HUES6 (cell line): Measurements from ENCODE around the gene MED10.
A peak's percentile ranks its signal among the peaks of the same experiment; 100 is the strongest.

Experiments used
- H3K27ac ChIP-seq: 2 replicates; pipeline ENCODE4 v1.7.0; 2013; ENCODE audit warnings: low read depth, mild to moderate bottlenecking, low read length, inconsistent platforms
- H3K27me3 ChIP-seq: 2 replicates; pipeline ENCODE4 v1.6.1; 2013; ENCODE audit warnings: low read length; ENCODE audit not compliant: control insufficient read depth, insufficient read depth
- H3K36me3 ChIP-seq: 2 replicates; pipeline ENCODE4 v1.6.1; 2013; ENCODE audit warnings: low read length; ENCODE audit not compliant: control insufficient read depth, insufficient read depth
- H3K4me1 ChIP-seq: 2 replicates; pipeline ENCODE4 v1.6.1; 2013; ENCODE audit warnings: low read length; ENCODE audit not compliant: control insufficient read depth, insufficient read depth
- H3K4me3 ChIP-seq: 2 replicates; pipeline ENCODE4 v1.5.1; 2013; ENCODE audit warnings: low read depth, low read length
- H3K9ac ChIP-seq: one replicate; pipeline ENCODE4 v1.6.1; 2013; ENCODE audit warnings: mild to moderate bottlenecking, low read length
- H3K9me3 ChIP-seq: 2 replicates; pipeline ENCODE4 v1.6.1; 2013; ENCODE audit warnings: low read depth, low read length; ENCODE audit not compliant: control insufficient read depth, insufficient read depth

Gene MED10, protein sequence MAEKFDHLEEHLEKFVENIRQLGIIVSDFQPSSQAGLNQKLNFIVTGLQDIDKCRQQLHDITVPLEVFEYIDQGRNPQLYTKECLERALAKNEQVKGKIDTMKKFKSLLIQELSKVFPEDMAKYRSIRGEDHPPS

DNA sequence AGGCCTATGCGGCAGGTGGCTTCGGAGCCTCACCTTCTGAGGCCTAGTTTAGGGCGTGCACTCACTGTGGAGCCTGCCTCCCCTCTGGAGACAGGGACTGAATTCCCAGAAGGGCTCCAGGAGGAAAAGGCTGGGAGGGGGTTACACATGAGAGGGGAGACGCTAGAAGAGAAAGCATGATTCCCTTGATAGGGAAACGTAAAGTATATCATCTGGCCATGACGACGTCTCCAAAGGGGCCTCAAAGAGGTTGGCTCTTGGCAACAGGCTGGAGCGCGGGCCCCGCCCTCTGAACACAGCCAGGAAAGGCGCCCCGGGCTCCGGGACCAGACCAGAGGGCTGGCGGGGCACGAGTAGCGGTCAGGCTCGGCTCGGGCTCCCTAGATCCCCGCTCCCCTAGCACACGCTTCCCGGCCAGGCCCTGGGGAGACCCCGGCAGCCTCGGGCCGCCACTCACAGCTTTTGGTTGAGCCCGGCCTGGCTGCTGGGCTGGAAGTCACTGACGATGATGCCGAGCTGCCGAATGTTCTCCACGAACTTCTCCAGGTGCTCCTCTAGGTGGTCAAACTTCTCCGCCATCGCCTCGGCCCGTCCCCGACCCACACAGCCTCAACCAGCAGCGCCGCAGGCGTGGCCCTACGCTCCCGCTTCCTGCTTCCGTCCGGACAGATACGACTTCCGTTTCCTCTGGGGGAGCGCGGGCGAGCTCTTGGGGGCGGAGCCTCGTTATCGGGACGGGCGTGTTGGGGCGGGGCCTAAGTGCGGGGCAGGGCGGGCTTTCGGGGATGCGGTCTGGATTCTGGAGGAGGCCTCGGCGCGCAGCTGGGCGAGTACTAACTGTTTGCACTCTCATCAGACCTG is at the start of gene MED10:
Gene MED10, minus strand, starts transcription at position 643 of the 861 bp plus-strand sequence. Its CDS starts 64 bp downstream, at position 579.
- Histone ChIP-seq H3K4me3 (peak within 1 kb of the TSS; percentile 93), H3K27ac (peak within 1 kb of the TSS; percentile 79; the same call in 1 of the 2 replicates), H3K4me1 (peaks cover 8% of the 10 kb centered on the region; the same call in 1 of the 2 replicates), H3K27me3 (no peaks in the 10 kb centered on the region), H3K36me3 (peaks cover 40% of the 10 kb centered on the region), H3K9ac (peak within 1 kb of the TSS; percentile 95), H3K9me3 (no peaks in the 10 kb centered on the region)

DNA sequence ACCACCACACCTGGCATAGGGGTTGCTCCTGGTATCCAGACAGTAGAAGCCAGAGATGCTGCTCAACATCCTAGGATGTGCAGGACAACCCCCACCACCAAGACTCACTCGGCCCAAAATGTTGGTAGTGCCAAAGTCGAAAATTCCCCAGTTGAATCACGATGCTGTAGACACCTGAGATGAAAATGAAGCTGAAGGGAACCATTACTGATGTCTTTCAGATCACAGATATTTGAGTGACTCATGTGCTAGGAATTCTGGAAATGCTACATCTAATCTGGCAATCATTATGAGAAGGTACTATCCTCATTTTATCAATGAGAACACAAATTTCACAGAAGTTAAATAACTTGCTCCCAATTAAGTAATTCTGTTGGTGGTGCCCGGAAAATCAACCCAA is 49.3 kb upstream of the MED10 start:
- H3K9me3 ChIP-seq = 0 out of 2 replicates have a peak, but pooled peaks cover 3% of the 10 kb centered on the region
- peaks cover 12% of the 10 kb centered on the region; the same call in 1 of the 2 replicates for H3K27me3 ChIP-seq
- no peaks in the 10 kb centered on the region for H3K4me1 ChIP-seq
- no peak overlapping the region for H3K4me3 ChIP-seq
- no peak overlapping the region for H3K27ac ChIP-seq
- no peaks in the 10 kb centered on the region for H3K36me3 ChIP-seq
- no peak overlapping the region for H3K9ac ChIP-seq

DNA sequence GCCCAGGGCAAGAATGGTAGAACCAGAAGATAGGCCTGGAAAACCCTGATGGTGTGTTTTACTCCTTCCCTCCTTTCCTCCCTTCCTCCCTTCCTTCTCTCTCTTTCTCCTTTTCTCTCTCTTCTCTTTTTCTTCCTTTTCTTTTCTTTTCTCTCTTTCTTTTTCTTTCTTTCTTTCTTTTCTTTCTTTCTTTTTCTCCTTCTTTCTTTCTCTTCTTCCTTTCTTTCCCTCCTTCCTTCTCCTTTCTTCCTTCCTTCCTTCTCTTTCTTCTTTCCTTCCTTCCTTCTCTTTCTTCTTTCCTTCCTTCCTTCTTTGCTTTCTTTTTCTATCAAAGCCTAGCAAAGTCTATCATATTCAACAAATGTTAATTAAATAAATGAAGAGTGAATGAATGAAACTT is 46.4 kb upstream of the MED10 start:
- H3K9ac ChIP-seq = no peak overlapping the region
- H3K27ac ChIP-seq = no peak overlapping the region
- H3K9me3 ChIP-seq = 0 out of 2 replicates have a peak, but pooled peaks cover 3% of the 10 kb centered on the region
- H3K4me1 ChIP-seq = no peaks in the 10 kb centered on the region
- H3K4me3 ChIP-seq = no peak overlapping the region
- H3K27me3 ChIP-seq = peaks cover 11% of the 10 kb centered on the region; the same call in 1 of the 2 replicates
- H3K36me3 ChIP-seq = no peaks in the 10 kb centered on the region

DNA sequence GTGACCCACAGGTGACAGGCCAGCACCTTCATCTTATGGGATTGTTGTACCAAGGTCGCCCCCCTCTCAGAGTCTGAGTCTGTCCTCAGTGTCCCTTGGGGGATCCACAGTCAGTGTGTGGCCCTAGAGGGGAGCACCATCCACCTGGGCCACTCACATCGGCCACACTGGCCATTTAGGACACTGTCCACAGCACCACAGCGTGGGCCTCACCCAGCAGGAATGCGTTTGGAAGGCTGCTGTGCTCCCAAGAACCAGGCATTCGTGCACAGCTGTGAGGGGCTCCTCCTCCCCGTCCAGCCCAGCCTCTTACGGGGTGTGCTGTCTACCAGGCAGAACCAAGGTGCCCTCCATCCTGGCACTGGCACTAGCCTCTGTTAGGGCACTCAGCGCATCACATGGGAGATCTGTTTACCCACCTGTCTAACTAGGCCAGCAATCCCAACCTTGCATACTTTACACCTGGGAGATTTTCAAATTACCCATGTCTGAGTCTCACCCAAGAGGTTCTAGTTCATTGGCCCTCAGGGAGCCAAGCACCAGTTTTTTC is 45.8 kb upstream of the MED10 start:
- H3K9ac ChIP-seq = no peak overlapping the region
- peaks cover 11% of the 10 kb centered on the region; the same call in 1 of the 2 replicates for H3K27me3 ChIP-seq
- 0 out of 2 replicates have a peak, but pooled peaks cover 3% of the 10 kb centered on the region for H3K9me3 ChIP-seq
- no peaks in the 10 kb centered on the region for H3K4me1 ChIP-seq
- H3K4me3 ChIP-seq = no peak overlapping the region
- H3K27ac ChIP-seq = no peak overlapping the region
- H3K36me3 ChIP-seq = no peaks in the 10 kb centered on the region

DNA sequence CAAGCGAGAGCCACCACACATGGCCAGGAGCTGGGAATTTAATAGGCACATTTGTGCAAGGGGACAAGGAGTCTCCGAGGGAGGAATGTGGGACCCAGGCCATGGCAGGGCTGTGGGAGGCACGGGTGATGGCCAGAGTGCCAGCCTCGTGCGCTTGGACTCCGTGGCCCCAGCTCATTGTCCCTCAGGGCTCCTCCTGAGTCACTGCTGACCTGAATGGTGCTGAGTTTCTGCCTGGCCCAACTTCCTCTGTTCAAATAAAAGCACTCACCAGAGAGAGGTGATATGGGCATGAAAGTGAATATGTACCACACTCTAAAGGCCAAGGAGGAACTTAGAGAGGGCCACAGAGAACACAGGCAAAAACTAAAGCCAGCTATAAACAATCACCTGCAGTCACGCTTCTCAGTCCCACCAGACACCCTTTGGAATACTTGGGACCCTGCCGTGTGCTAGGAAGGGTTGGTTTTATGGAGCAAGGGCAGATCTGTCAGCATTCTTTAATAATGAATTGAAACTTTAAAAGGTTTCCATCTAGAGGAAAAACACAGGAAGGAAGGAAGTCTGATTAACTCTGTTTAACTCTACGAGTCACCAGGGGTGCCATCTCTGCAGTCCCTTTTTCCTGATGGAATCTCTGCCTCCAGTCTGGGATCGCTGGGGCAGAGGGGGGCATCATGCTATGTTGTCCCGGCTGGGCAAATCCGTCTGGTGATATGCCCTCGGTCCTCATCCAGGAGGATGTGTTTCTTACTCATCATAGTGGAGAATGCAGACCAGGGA is 45.2 kb upstream of the MED10 start:
- Histone ChIP-seq H3K9ac (no peak overlapping the region), H3K4me1 (no peaks in the 10 kb centered on the region), H3K36me3 (no peaks in the 10 kb centered on the region), H3K9me3 (no peaks in the 10 kb centered on the region; the same call in 1 of the 2 replicates), H3K27me3 (peaks cover 11% of the 10 kb centered on the region; the same call in 1 of the 2 replicates), H3K27ac (no peak overlapping the region), H3K4me3 (no peak overlapping the region)

DNA sequence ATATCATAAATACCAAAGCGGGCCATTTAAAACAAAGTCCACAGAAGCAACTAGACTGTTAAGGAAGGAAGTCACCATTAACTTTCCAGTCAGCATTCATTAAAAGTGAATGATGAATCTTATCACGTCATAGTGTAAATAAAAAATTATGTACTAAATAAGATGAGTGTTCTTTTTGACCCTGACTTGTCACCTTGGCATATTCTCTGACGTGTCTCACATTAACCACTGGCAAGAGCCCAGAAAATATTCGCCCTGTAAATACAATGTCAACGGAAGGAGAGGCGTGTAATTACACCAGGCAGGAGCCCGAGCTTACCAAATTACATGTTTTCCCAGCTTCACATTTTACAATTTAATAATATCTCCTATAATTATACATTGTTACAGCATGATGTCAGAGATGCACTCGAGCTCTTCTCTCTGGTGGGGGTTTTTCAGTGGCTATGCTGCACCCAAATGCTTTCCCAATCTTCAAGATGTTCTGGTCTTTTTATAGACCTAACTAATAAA is 41.0 kb upstream of the MED10 start:
- Histone ChIP-seq H3K4me3 (no peak overlapping the region), H3K27ac (no peak overlapping the region), H3K27me3 (peaks cover 8% of the 10 kb centered on the region; the same call in 1 of the 2 replicates), H3K36me3 (no peaks in the 10 kb centered on the region), H3K9me3 (peaks cover 8% of the 10 kb centered on the region; the same call in 1 of the 2 replicates), H3K9ac (no peak overlapping the region), H3K4me1 (no peaks in the 10 kb centered on the region)

DNA sequence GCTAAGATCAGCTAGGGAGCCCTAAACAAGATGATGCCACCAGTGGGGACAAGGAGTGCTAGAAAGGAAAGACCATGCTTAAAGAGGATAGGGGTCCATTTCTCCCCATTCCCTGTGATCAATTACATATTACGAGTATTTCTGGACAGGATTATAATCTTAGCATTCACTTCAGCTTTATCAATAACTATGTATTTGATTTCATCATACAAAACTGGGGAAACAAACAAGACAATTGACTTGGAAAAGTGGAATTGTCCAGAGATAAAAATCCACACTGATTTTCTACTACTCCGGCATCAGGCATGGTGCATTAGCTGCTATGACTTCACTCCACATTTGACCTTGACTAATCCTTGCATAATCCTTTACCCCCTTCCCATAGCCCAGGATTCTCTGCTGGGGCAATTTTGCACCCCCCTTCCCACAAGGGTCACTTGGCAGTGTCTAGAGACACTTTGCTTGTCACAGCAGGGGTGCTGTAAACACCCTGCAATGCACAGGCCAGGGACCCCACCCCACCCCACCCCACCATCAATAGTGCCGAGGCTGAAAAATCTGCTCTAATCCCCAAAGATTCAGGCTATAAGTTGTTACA is 40.4 kb upstream of the MED10 start:
- Histone ChIP-seq H3K9me3 (peaks cover 8% of the 10 kb centered on the region; the same call in 1 of the 2 replicates), H3K27ac (no peak overlapping the region)

DNA sequence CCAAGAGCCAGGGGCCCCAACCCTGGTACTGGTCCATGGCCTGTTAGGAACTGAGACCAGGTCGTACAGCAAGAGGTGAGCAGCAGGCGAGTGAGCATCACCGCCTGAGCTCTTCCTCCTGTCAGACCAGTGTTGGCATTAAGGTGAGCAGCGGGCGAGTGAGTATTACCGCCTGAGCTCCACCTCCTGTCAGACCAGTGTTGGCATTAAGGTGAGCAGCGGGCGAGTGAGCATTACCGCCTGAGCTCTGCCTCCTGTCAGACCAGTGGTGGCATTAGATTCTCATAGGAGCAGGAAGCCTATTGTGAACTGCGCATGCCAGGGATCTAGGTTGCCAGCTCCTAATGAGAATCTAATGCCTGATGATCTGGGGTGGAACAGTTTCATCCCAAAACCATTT is 39.3 kb upstream of the MED10 start:
- H3K9me3 ChIP-seq = peaks cover 8% of the 10 kb centered on the region; the same call in 1 of the 2 replicates
- H3K27me3 ChIP-seq = peaks cover 8% of the 10 kb centered on the region; the same call in 1 of the 2 replicates
- no peaks in the 10 kb centered on the region for H3K4me1 ChIP-seq
- H3K4me3 ChIP-seq = no peak overlapping the region
- no peaks in the 10 kb centered on the region for H3K36me3 ChIP-seq
- H3K27ac ChIP-seq = no peak overlapping the region
- H3K9ac ChIP-seq = no peak overlapping the region

More for the DNA sequence above, 40.4 kb upstream of the MED10 start:
- peaks cover 8% of the 10 kb centered on the region; the same call in 1 of the 2 replicates for H3K27me3 ChIP-seq
- no peaks in the 10 kb centered on the region for H3K4me1 ChIP-seq
- H3K36me3 ChIP-seq = no peaks in the 10 kb centered on the region
- no peak overlapping the region for H3K9ac ChIP-seq
- no peak overlapping the region for H3K4me3 ChIP-seq

DNA sequence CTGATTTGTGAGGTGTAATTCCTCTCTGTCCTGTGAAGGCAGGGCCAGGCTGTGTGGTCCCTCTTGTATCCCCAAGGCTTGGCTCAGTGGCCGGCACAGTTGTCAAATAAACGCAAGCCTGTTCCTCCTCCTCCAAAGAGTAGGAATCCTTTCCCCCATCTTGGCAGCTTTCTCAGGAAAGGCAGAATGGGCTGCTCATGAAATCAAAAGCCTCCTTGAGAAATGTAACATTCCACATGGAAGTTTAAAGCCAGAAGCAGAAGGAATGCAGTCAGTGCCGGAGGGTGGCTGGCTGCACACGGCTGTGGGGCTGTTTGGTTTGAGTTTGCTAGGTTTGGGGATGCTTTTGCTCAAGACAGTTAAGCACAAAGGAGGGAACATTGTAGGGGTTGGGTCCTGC is 34.5 kb upstream of the MED10 start:
- Histone ChIP-seq H3K9me3 (peaks cover 4% of the 10 kb centered on the region; the same call in 1 of the 2 replicates), H3K9ac (no peak overlapping the region), H3K4me1 (no peaks in the 10 kb centered on the region), H3K36me3 (no peaks in the 10 kb centered on the region), H3K27me3 (no peaks in the 10 kb centered on the region), H3K4me3 (no peak overlapping the region), H3K27ac (no peak overlapping the region)

DNA sequence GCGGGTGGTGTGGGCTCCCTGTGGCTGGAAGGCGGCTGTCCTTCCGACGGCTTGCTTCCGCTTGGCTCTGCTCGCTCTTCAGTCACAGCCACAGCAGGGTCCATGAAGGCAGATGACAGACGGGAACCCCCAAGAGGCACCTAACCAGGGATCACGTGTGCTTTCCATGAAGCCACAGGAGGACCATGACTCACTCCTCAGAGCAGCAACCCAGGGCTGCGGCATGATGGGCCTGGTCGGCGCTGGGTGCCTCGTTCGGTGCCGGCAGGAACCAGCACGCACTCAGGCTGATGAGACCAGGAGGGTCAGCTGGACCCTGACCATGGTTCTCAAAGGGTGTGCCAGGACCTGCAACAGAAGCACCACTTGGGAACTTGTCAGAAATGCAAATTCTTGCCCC is 32.8 kb upstream of the MED10 start:
- Histone ChIP-seq H3K9me3 (no peaks in the 10 kb centered on the region), H3K4me3 (no peak overlapping the region), H3K27me3 (no peaks in the 10 kb centered on the region; the same call in 1 of the 2 replicates), H3K4me1 (no peaks in the 10 kb centered on the region; the same call in 1 of the 2 replicates), H3K27ac (no peak overlapping the region), H3K36me3 (no peaks in the 10 kb centered on the region), H3K9ac (no peak overlapping the region)
